Ishikawa (cell line): Measurements from ENCODE around the gene PPP1R9A.

Experiments used
- CREB1 ChIP-seq: IDR thresholded peaks from 2 replicates; pipeline ENCODE4 v1.6.1; 2012; ENCODE audit warnings: low read depth
- NFIC ChIP-seq: IDR thresholded peaks from 2 replicates; pipeline ENCODE4 v1.6.1; 2012
- REST ChIP-seq: IDR thresholded peaks from 2 replicates; pipeline ENCODE4 v1.6.1; 2012; ENCODE audit warnings: low read depth, mild to moderate bottlenecking
- TAF1 ChIP-seq: IDR thresholded peaks from 2 replicates; pipeline ENCODE4 v1.6.1; 2012; ENCODE audit warnings: low read depth, mild to moderate bottlenecking
- TCF12 ChIP-seq: IDR thresholded peaks from 2 replicates; pipeline ENCODE4 v1.6.1; 2012; ENCODE audit warnings: low read depth
- TEAD4 ChIP-seq: IDR thresholded peaks from 2 replicates; pipeline ENCODE4 v1.6.1; 2012
- YY1 ChIP-seq: IDR thresholded peaks from 2 replicates; pipeline ENCODE4 v1.6.1; 2012; ENCODE audit warnings: low read depth
- TF ChIP-seq, protein P1 (sequence below): IDR thresholded peaks from 2 replicates; pipeline ENCODE4 v1.6.1; 2012

DNA sequence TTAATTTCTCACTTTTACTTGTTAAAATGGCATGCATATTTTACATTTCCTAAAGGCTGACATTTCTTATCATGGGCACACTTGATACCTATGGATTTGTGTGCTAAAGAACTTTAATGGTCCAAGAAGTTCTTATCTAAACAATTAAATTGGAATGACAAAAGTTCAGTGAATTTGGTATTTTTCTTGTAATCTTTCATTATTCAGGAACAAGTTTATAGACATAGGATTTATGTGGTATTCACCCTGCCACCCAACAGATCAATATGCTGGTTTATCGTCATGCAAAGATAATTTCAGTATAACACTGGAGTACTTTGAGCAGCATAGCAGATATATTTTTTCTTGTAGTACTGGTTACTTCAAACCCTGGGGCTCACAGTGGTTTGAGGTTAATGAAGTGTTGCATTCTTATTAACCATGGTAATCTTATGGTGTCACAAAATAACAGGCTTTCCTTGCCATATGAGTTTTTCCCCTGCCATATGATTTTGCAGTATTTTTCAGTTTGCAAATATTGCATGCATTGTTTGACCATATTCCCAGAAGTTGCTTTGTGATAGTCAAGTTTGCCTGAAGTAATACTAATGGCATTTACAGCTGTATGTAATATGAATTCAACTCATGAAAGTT lies 148.8 kb downstream of the PPP1R9A start:
- TF ChIP-seq TCF12 (no peak), YY1 (no peak), TEAD4 (no peak), TAF1 (no peak), REST (no peak), CREB1 (no peak), NFIC (no peak)
- TF ChIP-seq, protein P1, sequence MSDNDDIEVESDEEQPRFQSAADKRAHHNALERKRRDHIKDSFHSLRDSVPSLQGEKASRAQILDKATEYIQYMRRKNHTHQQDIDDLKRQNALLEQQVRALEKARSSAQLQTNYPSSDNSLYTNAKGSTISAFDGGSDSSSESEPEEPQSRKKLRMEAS: no peak
